HG02759 (cell line): Measurements from ENCODE around the gene IL2RA.
A peak's percentile ranks its signal among the peaks of the same experiment; 100 is the strongest.

Source experiments
- ATAC-seq: cut with Tn5 transposase; IDR thresholded peaks from one replicate; pipeline ENCODE4 v1.9.1; 2021; ENCODE audit warnings: mild to moderate bottlenecking, moderate library complexity; ENCODE audit not compliant: unreplicated experiment

The IL2RA gene

DNA sequence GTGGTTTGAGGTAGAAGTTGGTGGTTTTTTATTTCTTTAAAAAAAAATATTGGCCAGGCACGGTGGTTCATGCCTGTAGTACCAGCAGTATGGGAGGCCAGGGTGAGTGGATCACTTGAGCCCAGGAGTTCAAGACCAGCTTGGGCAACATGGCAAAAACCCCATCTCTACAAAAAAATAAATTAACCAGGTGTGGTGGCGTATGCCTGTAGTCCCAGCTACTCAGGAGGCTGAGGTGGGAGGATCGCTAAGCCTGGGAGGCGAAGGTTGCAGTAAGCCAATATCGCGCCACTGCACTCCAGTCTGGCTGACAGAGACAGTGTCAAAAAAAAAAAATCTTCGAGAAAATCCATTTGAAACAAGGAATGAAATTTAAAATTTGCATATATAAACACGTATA lies 1.1 kb downstream of the IL2RA start:
- ATAC-seq = no peak

DNA sequence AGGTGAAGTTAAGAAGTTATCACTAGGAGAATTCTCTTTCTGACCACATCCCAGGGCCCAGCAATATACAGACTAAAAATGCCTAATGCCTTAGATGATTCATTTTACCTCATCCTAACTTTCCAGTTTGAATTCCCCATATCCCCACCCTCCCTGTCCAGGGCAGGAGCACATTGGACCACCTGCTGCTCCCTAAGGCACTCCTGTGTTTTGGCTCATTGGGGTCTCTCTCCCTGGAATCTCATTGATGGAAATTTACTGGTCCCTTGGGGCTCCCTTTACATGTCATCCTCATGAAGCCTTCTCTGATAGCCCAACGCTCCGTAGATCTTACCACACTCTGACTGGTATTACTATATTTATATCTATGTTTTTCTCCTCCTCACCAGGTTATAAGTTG lies 2.7 kb downstream of the IL2RA start:
- ATAC-seq = no peak

DNA sequence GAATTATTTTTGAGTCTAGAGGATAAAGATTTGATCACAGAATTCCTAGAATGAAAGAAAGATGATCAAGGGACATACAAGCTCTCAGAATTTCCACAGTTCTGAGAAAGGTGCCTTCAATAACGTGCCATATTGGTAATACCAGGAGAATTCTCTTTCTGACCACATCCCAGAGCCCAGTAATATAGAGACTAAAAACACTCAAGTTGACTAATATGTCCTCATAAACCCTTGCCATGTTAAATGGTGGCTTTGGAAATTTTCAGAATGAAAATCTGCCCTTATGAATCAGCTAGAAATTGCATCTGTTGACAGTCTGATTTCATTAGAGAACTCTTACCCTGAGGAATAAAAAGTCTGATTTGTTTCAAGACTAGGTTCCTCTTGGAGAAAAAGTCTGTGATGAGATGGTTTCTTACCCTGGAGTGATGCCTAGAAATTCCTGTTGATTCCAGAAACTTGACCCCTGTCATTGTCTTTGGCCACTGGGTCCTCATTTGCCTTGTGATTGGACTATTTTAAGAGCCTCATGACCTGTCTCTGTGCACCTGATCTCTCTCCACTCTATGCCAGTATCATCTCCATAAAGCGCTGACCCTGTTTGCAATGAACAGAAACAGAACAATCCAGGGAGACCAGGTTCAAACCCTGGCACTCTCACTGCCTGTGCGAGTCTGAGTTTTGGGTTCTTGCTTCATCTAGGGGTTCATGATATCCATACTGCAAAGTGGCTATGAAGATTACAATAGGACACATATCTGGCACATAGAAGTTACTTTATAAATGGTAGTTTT lies 3.3 kb downstream of the IL2RA start:
- ATAC-seq = peak; percentile 45

DNA sequence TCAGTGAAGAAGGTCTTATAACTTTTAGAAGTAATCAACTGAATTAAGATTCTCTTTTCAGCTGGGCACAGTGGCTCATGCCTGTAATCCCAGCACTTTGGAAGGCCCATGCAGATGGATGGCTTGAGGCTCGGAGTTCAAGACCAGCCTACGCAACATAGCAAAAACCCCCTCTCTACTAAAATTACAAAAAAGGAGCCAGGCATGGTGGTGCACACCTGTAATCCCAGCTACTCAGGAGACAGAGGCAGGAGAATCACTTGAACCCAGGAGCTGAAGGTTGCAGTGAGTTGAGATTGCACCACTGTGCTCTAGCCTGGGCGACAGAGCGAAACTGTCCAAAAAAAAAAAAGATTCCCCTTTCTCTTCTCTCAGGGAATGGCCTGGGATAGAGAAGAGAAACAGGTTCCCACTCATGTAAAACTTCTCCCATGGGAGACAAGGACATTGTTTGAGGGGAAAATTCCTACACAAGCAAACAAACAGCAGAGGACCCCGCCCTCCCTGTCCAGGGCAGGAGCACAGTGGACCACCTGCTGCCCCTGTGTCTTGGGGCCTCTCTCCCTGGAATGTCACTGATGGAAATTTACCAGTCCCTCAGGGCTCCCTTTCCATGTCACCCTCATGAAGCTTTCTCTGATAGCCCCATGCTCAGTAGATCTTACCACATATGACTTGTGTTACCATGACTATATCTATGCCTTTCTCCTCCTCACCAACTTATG lies 5.6 kb downstream of the IL2RA start:
- ATAC-seq = no peak

DNA sequence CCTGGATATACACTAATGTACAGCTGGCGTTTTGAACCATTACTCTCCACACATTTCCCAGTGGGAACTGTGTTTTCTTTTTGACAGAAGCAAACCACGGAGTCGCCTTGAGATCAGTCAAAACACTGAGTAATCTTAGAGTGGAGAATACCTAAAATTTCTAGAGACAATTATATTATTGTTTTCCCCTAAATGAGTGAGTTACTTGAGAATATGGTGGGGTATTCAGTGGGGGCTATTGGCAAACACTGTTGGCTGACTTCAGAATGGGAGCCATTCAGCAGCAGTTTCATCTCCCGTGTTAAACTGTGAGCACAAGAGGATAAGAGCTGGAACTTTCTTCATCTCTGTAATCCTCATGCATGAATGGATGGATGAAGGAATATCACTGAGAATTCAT lies 6.2 kb downstream of the IL2RA start:
- ATAC-seq = no peak

DNA sequence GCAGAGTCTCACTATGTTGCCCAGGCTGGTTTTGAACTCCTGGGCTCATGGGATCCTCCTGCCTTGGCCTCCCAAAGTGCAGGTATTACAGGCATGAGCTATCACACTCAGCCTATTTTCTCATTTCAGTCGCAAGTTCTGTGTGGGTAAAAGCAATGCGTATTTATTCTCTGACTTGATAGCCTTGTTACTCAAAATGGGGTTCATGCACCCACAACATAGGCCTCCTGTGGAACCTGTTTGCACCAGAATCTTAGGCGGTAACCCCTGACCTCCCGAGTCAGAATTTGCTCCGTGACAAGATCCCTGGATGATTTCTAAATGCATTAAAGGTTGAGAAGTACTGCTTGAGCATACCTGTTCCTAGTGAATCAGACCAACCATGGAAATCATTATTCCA lies 7.3 kb downstream of the IL2RA start:
- ATAC-seq = no peak

DNA sequence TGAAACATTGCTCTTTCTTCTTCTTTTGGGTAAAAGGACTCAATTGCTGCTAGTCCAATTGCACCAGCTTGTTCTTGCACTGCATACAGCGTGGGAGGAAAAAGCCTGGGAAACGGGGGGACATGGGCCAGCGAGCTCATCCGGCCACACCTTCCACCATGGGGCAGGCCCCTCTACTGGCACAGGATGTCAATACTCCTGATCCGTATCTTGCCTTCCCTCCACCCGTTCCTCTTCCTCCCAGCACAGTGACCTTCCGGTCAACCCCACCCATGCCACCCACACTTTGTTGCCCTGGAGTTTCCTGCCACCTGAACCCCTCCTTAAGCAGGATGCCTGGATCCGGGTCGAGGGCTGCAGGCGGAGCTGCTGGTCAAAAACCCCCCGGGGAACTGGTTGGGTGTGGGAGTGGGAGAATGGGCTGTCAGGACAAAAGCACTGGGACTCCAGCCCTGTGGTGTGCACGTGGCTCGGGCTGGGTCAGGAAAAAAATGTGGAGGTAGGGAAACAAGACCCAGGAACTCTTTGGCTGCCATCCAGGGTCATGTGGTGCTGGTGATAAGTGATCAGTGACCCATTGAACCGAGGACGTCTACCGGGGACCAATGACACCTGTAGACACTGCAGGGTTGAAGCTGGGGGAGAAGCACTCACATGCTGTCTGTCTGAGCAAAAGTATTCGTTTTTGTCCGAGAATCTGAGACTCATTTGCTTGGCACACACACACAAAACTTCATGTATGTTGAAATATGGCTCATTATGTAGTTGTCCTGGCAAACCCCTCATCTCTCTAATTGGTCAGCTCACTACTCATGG lies 8.1 kb downstream of the IL2RA start:
- no peak for ATAC-seq

DNA sequence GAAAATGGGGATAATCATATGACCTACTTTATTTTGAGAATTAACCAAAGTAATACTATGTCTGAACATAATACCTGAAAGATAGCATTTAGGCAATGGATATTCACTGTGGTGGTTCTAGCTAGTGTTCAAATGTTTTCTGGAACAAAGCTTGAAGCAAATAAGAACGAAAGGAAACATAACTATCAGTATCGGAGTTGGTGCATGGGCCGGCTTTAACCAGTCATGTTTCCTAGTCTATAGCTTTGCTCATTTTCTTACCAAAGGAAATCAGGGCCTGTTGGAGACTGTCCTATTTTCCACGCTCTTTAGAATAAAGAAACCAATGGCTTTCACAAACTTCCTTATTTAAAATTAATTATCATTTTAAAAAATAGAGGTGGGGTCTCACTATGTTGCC lies 8.9 kb downstream of the IL2RA start:
- ATAC-seq = no peak

DNA sequence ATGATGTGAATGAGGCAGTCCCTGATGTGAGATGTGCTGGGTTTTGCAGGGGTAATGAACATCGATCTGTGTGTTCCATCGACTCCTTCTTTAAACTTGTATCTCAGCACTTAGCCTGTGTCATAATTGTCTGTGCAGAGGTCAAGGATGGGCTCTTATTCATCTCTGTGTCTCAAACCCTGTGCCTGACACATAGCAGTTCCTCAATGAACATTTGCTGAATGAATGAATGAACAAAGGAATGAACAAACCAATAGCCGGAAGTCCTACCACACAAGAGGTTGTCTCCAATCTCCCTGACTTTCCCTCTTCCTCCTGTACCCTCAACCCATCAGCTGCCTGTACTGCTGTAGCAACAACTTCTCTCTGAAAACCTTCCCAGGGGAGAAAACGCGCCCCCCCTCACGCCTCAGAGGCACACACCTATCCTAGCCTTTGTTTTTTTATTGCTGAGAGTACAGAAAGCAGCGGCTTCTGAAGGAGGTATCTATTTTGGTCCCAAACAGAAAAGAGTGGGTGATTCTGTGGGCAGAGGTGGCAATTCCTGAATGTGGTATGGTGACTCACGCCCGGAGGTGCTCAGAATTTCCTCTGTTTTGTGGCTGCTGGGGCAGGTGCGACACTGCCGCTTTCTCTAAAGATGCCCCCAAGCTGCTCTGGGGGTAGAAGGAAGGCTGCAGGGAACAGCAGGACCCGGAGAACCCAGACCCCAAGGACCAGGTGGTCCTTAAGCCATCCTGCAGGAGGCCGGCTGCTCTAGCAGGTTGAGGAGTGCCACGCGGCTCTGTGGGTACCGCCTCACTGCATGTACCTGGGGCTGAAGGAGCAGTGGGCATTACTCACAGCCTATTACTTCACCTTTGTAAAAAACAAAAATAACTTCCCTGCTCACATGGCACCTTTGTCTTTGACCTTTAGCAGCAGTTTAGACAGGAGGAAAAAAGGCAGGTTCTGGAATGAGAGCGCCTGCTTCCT lies 9.6 kb downstream of the IL2RA start:
- peak; percentile 35 for ATAC-seq

DNA sequence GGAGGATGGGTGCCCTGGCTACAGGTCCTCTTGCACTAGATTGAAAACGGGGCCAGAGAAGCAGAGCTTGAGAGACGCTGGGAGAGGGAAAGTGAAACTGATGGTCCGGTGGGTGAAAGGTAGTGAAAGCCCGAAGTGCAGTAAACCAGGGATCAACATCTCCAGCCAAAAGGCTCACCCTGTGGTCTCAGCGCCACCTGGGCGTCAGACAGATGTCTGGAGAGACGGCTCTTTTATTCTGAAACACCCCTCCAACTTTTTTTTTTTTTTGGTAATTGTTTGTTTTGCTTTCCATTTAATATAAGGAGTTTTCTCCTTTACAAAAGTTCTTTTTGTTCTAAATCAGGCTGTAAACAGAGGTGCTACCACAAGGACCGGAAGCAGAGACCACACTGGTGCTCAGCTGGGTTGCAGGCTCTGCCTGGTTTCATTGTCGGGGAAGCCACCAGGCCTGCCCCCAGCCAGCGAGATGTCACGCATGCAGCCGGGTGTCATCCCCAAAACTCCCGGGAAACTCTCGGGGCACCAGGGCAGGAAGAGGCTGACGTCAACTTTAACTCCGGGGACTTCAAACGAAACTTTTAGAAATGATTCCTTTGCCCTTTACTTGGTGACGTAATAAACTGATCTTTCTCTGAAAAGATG lies 11.2 kb downstream of the IL2RA start:
- peak; percentile 69 for ATAC-seq

DNA sequence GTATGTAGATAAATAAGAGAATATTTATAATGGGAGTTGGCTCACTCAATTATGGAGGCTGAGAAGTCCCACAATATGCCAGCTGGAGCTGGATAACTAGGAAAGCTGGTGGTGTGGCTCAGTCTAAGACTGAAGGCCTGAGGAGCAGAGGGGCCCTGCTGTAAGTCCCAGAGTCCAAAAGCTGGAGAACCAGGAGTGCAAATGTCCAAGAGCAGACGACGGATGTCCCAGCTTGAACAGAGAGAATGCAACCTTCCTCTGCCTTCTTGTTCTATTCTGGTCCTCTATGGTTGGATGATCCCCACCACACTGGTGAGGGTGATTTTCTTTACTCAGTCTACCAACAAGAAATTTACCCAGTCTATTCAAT lies 13.2 kb downstream of the IL2RA start:
- ATAC-seq = no peak

DNA sequence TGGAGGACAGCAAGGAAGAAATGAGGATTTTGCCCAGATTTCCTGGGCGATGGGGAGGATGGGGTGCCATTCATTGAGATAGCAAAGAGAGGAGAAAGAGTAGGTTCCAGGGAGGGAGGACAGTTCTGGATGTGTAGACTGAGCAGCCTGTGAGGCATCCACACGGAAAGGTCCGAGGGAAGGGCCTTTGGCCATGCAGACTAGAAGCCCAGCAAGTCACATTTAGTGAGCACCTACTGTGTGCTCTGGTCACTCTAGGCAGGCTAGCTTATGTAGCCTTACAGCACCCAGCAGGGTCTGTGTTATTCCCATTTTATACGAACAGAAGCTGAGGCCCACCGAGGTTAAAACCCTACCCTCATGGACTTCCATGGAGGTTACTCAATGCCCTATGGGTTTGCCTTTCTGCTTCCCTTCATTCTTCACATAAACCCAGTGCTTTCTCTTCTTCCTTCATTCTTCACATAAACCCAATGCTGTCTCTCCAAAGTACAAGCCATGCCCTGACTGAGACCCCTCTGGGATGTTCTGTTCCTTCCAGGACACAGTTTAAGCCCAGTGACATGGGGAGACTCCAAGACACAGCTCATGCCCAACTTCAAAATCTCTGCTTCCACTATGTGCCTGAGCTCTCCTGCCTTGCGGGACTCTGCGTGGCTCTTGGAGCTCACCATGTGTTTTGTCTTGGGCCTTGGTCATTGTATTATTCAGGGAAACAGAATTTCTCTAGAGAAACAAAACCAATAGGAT lies 13.7 kb downstream of the IL2RA start:
- no peak for ATAC-seq

DNA sequence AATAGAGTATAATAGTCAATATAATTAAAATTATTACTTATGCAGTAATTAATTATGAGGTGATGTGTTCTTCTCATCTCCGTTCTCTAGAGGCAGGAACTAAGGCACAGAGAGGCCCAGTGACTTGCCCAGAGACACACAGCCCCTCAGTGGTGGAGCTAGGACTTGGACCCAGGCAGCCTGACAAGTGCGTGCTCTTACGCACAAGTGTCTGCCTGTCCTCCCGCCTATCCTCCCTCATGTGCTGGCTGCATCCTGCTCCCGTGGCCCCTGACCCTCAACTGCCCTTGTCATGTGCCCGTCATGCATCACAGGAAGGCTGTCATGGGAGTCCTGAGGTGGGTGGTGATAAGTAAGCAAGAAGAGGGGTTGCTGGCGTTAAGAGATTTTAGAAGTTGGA lies 14.3 kb downstream of the IL2RA start:
- ATAC-seq = no peak

DNA sequence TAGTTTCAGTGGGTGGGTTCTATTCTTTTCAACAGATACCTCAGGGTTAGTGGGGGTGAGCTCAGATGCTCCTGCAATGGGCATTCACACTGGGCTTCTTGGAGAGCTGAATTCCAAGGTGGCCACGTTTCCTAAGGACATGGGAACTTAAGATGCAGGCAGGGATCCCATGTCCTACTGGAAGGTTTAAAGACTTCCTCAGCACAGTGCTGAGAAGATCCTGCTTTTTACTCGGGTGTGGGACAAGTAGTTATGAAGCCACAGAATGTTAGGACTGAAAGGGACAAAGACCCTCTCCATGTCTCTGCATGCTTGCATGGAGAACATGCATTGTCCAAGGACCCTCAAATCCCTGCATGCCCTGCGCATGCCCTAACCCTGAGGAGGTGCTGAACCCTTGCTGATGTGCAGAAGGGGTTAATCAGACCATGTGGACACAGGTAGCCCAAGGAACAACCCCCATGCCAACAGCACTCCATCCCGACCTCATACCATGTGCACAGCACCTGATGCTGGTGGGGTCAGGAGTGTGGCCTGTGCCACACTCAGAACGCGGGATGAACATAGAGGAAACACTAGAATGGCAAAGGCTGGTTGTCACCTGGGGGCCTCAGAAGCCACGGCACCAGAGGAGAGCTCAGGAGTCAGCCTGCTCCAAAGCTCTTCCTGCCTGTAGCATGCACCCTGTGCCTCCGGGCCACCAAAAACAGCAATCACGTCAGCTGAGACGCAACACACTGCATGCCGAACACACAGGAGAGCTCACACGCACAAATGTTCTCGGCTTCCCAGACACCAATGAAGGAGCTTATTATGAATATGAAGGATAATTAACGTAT lies 15.2 kb downstream of the IL2RA start:
- ATAC-seq = no peak

DNA sequence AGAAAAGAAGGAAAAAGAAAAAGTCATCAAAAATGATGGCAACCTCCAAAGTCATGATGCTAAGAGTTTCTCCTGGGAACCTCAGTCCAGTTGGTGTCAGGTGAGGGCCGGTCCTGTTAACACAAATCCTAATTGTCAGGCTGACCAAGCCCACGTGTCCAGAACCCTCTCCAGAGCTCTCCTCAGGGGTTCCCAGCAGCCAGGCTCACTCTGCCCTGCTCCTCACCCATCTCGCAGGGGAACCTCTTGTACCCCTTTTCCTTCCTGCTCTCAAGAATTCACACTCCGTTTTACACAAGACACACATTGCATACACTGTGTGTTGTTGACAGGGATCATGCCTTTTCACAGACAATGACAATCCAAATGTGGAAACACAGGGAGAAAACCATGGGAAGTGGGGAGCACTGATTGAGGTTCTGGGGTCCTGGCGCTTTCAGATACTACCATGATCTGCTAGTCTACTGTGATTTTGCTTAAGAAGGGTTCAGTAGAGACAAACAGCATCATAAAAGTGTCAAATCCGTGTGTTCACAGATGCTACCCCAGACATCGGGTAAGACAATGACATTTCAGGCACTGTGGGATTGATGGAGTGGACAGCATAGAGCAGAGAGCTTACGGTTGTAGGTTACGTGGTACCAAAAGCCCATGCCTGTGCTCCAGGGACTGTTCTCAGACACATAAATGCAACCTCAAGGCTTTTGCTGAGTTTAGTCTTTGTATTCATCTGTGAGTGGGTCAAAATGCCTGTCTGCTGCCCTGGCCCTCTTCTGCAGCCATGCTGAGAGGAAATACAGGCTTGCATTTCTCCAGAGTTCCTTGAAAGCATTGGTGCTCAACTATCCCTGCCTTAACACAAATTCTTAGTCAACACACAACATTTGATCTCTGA lies 16.0 kb downstream of the IL2RA start:
- no peak for ATAC-seq

DNA sequence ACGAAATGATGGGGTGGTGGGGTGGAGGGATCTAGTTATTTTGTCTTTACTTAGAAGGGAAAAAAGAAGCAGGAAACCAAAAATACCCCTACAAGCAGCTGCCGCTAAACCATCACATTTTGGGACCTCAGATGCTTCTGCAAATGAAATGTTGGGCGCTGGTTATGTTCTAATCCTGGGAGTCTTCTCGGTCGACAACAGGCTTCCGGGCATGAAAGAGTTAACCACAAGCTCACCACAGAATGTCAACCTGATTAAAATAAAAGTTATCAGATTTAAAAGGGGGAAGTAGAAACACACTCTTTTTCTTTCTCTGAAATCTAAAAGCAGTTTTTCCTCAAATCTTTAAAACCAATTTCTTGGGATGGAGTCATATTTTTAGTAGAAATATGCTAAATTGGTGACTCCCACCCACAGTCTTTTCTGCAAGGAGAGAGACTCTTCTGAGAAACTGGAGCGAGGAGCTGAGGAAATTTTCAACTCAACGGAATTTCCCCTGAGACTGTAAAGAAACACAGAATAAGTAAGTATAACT lies 16.8 kb downstream of the IL2RA start:
- peak; percentile 37 for ATAC-seq

DNA sequence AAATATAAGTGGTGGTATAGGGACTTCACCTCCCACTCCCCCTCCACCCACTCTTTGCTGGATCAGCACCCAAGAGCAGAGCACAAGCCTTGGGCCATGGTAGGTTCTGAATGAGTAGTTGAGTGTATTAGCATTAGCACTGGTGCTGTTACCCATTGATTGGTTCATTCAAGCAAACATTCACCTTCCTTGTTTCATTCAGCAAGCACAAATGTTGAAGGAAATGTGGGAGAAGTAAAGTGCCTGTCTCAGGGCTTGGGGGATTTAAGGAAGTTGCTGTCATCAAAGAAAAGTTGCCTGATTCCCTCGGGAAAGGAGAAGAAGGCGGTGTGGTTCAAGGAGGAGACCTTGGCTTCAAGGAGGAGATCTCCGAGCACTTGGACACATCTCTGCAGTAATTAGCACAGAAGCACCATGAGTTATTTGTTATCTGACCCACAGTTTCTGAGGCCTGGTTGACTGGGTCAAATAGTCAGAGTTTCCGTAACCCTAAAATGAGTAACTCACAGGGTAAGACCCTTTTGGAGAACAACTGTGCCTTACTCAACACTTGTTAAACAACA lies 17.3 kb downstream of the IL2RA start:
- ATAC-seq = peak; percentile 63
